GM19397 (cell line): ENCODE data around the gene SGCD.
"Not testable (repeated sequence)": the region's sequence is repeated elsewhere in the genome, so short reads cannot be mapped to it uniquely, and the experiment has no call there.

Experiments
- ATAC-seq: cut with Tn5 transposase; IDR thresholded peaks from one replicate; pipeline ENCODE4 v1.9.1; 2021; ENCODE audit warnings: mild to moderate bottlenecking, moderate library complexity; ENCODE audit not compliant: unreplicated experiment

The SGCD gene

GRCh38 chr5:156552855-156553358, 225.9 kb downstream of the SGCD start:
- ATAC-seq, result no peak

GRCh38 chr5:156556666-156557406, 229.9 kb downstream of the SGCD start:
- no peak for ATAC-seq

- ATAC-seq, result no peak
These were observed 233.0 kb downstream of the SGCD start for GRCh38 chr5:156560002-156560401.

- ATAC-seq, result no peak
These were observed 234.7 kb downstream of the SGCD start for GRCh38 chr5:156561651-156562050.

GRCh38 chr5:156570615-156571014, 243.7 kb downstream of the SGCD start:
- ATAC-seq, result no peak

GRCh38 chr5:156581725-156582124, 254.8 kb downstream of the SGCD start:
- no peak for ATAC-seq

- ATAC-seq, result no peak
These were observed 255.2 kb downstream of the SGCD start for GRCh38 chr5:156582193-156582598.

- ATAC-seq, result no peak
These were observed 257.9 kb downstream of the SGCD start for GRCh38 chr5:156584871-156585270.

- no peak for ATAC-seq
These were observed 259.0 kb downstream of the SGCD start for GRCh38 chr5:156585999-156586398.

- no peak for ATAC-seq
These were observed 260.0 kb downstream of the SGCD start for GRCh38 chr5:156587012-156587411.

- ATAC-seq, result no peak
These were observed 261.3 kb downstream of the SGCD start for GRCh38 chr5:156588306-156588705.

- ATAC-seq, result no peak
These were observed 262.4 kb downstream of the SGCD start for GRCh38 chr5:156589104-156589945.

- ATAC-seq, result no peak
These were observed 262.9 kb downstream of the SGCD start for GRCh38 chr5:156589946-156590216.

GRCh38 chr5:156590978-156591377, 264.0 kb downstream of the SGCD start:
- ATAC-seq, result no peak

- ATAC-seq, result no peak
These were observed 264.7 kb downstream of the SGCD start for GRCh38 chr5:156591631-156592030.

- ATAC-seq, result no peak
These were observed 266.6 kb downstream of the SGCD start for GRCh38 chr5:156593546-156593945.

GRCh38 chr5:156594406-156594805, 267.4 kb downstream of the SGCD start:
- no peak for ATAC-seq

GRCh38 chr5:156595132-156595787, 268.3 kb downstream of the SGCD start:
- ATAC-seq, result no peak

- ATAC-seq, result no peak
These were observed 270.3 kb downstream of the SGCD start for GRCh38 chr5:156597276-156597675.

GRCh38 chr5:156598964-156599363, 272.0 kb downstream of the SGCD start:
- ATAC-seq, result no peak

- not testable (repeated sequence) for ATAC-seq
These were observed 283.6 kb downstream of the SGCD start for GRCh38 chr5:156610582-156610981.

- ATAC-seq, result no peak
These were observed 288.9 kb downstream of the SGCD start for GRCh38 chr5:156615901-156616300.
